ENCODE measurements around the gene CCDC7. TPM values are rescaled to one million over a fixed set of nuclear protein-coding genes. Genes with fewer than 3 reads are reported as not detected.
"Not testable (repeated sequence)": the region's sequence is repeated elsewhere in the genome, so short reads cannot be mapped to it uniquely, and the experiment has no call there.

Gene CCDC7
- 5.6 and 9.0 TPM in 2 replicates for total RNA-seq (ENCODE audit: low replicate concordance)
- long read RNA-seq: 0 reads

- Mint-ChIP-seq H3K4me3 (peak within 1 kb of the TSS; percentile 95), H3K4me1 (ENCODE audit: unreplicated experiment) (peaks cover 4% of the 10 kb centered on the region), H3K27ac (peak within 1 kb of the TSS; percentile 95), H3K9me3 (no peaks in the 10 kb centered on the region), H3K27me3 (peaks cover 17% of the 10 kb centered on the region), H3K36me3 (no peaks in the 10 kb centered on the region)
- peak; percentile 56 for TF ChIP-seq CTCF (conservative IDR thresholded peaks at IDR 0.05)
- peak; percentile 84 for DNase-seq (ENCODE audit: extremely low spot score, unreplicated experiment)
Observed at GRCh38 chr10:32445740-32446535, at the start of gene CCDC7. TSS of gene CCDC7 (plus strand) at chr10:32446140. CDS start at chr10:32451643, 5,503 bp downstream.

- DNase-seq (ENCODE audit: extremely low spot score, unreplicated experiment); H3K9me3 Mint-ChIP-seq; H3K4me3 Mint-ChIP-seq; H3K4me1 Mint-ChIP-seq (ENCODE audit: unreplicated experiment); H3K27me3 Mint-ChIP-seq; H3K27ac Mint-ChIP-seq; H3K36me3 Mint-ChIP-seq: not testable (repeated sequence)
Observed at GRCh38 chr10:32397163-32397562, 48.8 kb upstream of the CCDC7 start.

GRCh38 chr10:32399720-32400119 is 46.2 kb upstream of the CCDC7 start:
- H3K36me3 Mint-ChIP-seq; H3K27me3 Mint-ChIP-seq; H3K9me3 Mint-ChIP-seq; DNase-seq (ENCODE audit: extremely low spot score, unreplicated experiment); H3K27ac Mint-ChIP-seq; H3K4me1 Mint-ChIP-seq (ENCODE audit: unreplicated experiment); H3K4me3 Mint-ChIP-seq: not testable (repeated sequence)

- no peak for DNase-seq (ENCODE audit: extremely low spot score, unreplicated experiment)
- H3K36me3 Mint-ChIP-seq: no peaks in the 10 kb centered on the region
- no peaks in the 10 kb centered on the region for H3K4me1 Mint-ChIP-seq (ENCODE audit: unreplicated experiment)
- H3K4me3 Mint-ChIP-seq: no peak overlapping the region
- H3K9me3 Mint-ChIP-seq: no peaks in the 10 kb centered on the region
- no peaks in the 10 kb centered on the region for H3K27me3 Mint-ChIP-seq
- no peak overlapping the region for H3K27ac Mint-ChIP-seq
- no peak for TF ChIP-seq CTCF (conservative IDR thresholded peaks at IDR 0.05)
Observed at GRCh38 chr10:32400961-32401360, 45.0 kb upstream of the CCDC7 start.

GRCh38 chr10:32402499-32402898 is 43.4 kb upstream of the CCDC7 start:
- Mint-ChIP-seq H3K27me3 (no peaks in the 10 kb centered on the region), H3K9me3 (no peaks in the 10 kb centered on the region), H3K36me3 (no peaks in the 10 kb centered on the region), H3K27ac (no peak overlapping the region), H3K4me1 (ENCODE audit: unreplicated experiment) (no peaks in the 10 kb centered on the region), H3K4me3 (no peak overlapping the region)
- DNase-seq (ENCODE audit: extremely low spot score, unreplicated experiment): no peak
- TF ChIP-seq CTCF (conservative IDR thresholded peaks at IDR 0.05): no peak

GRCh38 chr10:32403091-32403490 is 42.8 kb upstream of the CCDC7 start:
- TF ChIP-seq CTCF (conservative IDR thresholded peaks at IDR 0.05): no peak
- H3K4me1 Mint-ChIP-seq (ENCODE audit: unreplicated experiment): no peaks in the 10 kb centered on the region
- no peaks in the 10 kb centered on the region for H3K9me3 Mint-ChIP-seq
- no peak overlapping the region for H3K27ac Mint-ChIP-seq
- H3K27me3 Mint-ChIP-seq: no peaks in the 10 kb centered on the region
- DNase-seq (ENCODE audit: extremely low spot score, unreplicated experiment): no peak
- H3K4me3 Mint-ChIP-seq: no peak overlapping the region
- no peaks in the 10 kb centered on the region for H3K36me3 Mint-ChIP-seq
